ENCODE results near the gene HES5.

- TF ChIP-seq CTCF (IDR thresholded peaks at IDR 0.05) (no peak), POLR2A (IDR thresholded peaks at IDR 0.05; ENCODE audit: low read depth) (no peak)
Measured at GRCh38 chr1:2488688-2489087, 41.4 kb downstream of the HES5 start.
